ENCODE measurements around the gene SIM2. TPM values are rescaled to one million over a fixed set of nuclear protein-coding genes. Genes with fewer than 3 reads are reported as not detected.
"Not testable (repeated sequence)": the region's sequence is repeated elsewhere in the genome, so short reads cannot be mapped to it uniquely, and the experiment has no call there.

Gene SIM2
- total RNA-seq, 1 donor from 2014 or later, result not detected

GRCh38 chr21:36665806-36666205, 33.1 kb upstream of the SIM2 start:
- DNase-seq, result no peak
- H3K4me3 ChIP-seq, result no peak overlapping the region
- H3K36me3 ChIP-seq, result no peaks in the 10 kb centered on the region
- H3K9me3 ChIP-seq (replicated peaks), result no peaks in the 10 kb centered on the region
- H3K27ac ChIP-seq (replicated peaks), result no peak overlapping the region
- no peak for TF ChIP-seq CTCF (IDR thresholded peaks at IDR 0.05; ENCODE audit: borderline replicate concordance)
- H3K4me1 ChIP-seq, result no peaks in the 10 kb centered on the region
- intact Hi-C loops (cut with micrococcal nuclease), result no loop called here
- peaks cover 82% of the 10 kb centered on the region for H3K27me3 ChIP-seq (ENCODE audit: low read depth)

GRCh38 chr21:36668713-36669112, 30.2 kb upstream of the SIM2 start:
- TF ChIP-seq CTCF (IDR thresholded peaks at IDR 0.05; ENCODE audit: borderline replicate concordance), result no peak
- no peaks in the 10 kb centered on the region for H3K4me1 ChIP-seq
- H3K27ac ChIP-seq (replicated peaks), result no peak overlapping the region
- H3K27me3 ChIP-seq (ENCODE audit: low read depth), result peaks cover 60% of the 10 kb centered on the region
- no peak overlapping the region for H3K4me3 ChIP-seq
- H3K36me3 ChIP-seq, result no peaks in the 10 kb centered on the region
- DNase-seq, result no peak
- H3K9me3 ChIP-seq (replicated peaks), result no peaks in the 10 kb centered on the region
- intact Hi-C loops (cut with micrococcal nuclease), result no loop called here

GRCh38 chr21:36671836-36672235, 27.1 kb upstream of the SIM2 start:
- no peak overlapping the region for H3K27ac ChIP-seq (replicated peaks)
- no peak for DNase-seq
- no peaks in the 10 kb centered on the region for H3K36me3 ChIP-seq
- intact Hi-C loops (cut with micrococcal nuclease), result no loop called here
- H3K4me3 ChIP-seq, result no peak overlapping the region
- no peak for TF ChIP-seq CTCF (IDR thresholded peaks at IDR 0.05; ENCODE audit: borderline replicate concordance)
- H3K27me3 ChIP-seq (ENCODE audit: low read depth), result peaks cover 47% of the 10 kb centered on the region
- no peaks in the 10 kb centered on the region for H3K4me1 ChIP-seq
- H3K9me3 ChIP-seq (replicated peaks), result no peaks in the 10 kb centered on the region

- DNase-seq; intact Hi-C loops (cut with micrococcal nuclease); H3K27ac ChIP-seq (replicated peaks); H3K4me3 ChIP-seq; H3K9me3 ChIP-seq (replicated peaks); H3K4me1 ChIP-seq; H3K36me3 ChIP-seq: not testable (repeated sequence)
- peaks cover 42% of the 10 kb centered on the region for H3K27me3 ChIP-seq (ENCODE audit: low read depth)
Observed at GRCh38 chr21:36672296-36672695, 26.6 kb upstream of the SIM2 start.

GRCh38 chr21:36672737-36673136, 26.2 kb upstream of the SIM2 start:
- no peaks in the 10 kb centered on the region for H3K4me1 ChIP-seq
- H3K36me3 ChIP-seq, result no peaks in the 10 kb centered on the region
- H3K4me3 ChIP-seq, result no peak overlapping the region
- H3K9me3 ChIP-seq (replicated peaks), result no peaks in the 10 kb centered on the region
- no peak for TF ChIP-seq CTCF (IDR thresholded peaks at IDR 0.05; ENCODE audit: borderline replicate concordance)
- DNase-seq, result no peak
- intact Hi-C loops (cut with micrococcal nuclease), result no loop called here
- H3K27me3 ChIP-seq (ENCODE audit: low read depth), result peaks cover 40% of the 10 kb centered on the region
- H3K27ac ChIP-seq (replicated peaks), result no peak overlapping the region

GRCh38 chr21:36676039-36676950, 22.6 kb upstream of the SIM2 start:
- Histone ChIP-seq H3K9me3 (replicated peaks) (peaks cover 14% of the 10 kb centered on the region), H3K27me3 (ENCODE audit: low read depth) (peaks cover 46% of the 10 kb centered on the region), H3K27ac (replicated peaks) (no peak overlapping the region), H3K4me3 (no peak overlapping the region), H3K4me1 (no peaks in the 10 kb centered on the region), H3K36me3 (peaks cover 5% of the 10 kb centered on the region)
- DNase-seq, result no peak
- TF ChIP-seq CTCF (IDR thresholded peaks at IDR 0.05; ENCODE audit: borderline replicate concordance), result no peak
- intact Hi-C loops (cut with micrococcal nuclease), result no loop called here

Measured in left ventricle myocardium inferior (tissue), 1 donor.